OCI-LY7 (cell line): ENCODE data around the gene GCNT2.

Source experiments
- EZH2phosphoT487 ChIP-seq: fragments of 200-600 bp; sonication (generic); IDR thresholded peaks from 2 replicates; pipeline ENCODE4 v1.6.1; 2018; ENCODE audit warnings: low read depth, borderline replicate concordance, mild to moderate bottlenecking, mixed run types, antibody characterized with exemption, low read length, moderate library complexity, mixed read lengths
- TF ChIP-seq, protein P1 (sequence below): fragments of 200-600 bp; sonication (generic); conservative IDR thresholded peaks from 2 replicates; pipeline ENCODE4 v1.5.1; 2014; ENCODE audit warnings: mild to moderate bottlenecking, antibody characterized with exemption, low read length, moderate library complexity, mixed read lengths

DNA sequence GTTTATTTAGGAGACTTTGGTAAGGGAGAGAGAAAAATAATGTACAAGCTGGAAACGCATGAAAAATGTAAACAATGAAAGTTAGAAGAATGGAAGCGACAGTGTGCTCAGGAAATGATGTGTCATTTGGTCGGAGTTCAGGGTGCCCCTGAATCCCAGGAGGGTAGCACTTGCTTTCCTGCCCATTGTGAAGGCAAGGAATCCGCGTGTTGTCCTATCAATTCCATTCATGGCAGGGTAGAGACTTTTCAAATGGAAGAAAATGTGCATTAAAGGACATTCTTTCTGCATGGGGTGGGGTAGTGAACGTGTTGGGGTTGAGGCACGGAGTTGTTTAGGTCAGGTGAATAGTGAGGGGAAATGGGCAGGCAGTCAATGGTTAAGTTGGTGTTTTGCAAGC is 33.7 kb downstream of the GCNT2 start:
- no peak for TF ChIP-seq EZH2phosphoT487
- TF ChIP-seq, protein P1, sequence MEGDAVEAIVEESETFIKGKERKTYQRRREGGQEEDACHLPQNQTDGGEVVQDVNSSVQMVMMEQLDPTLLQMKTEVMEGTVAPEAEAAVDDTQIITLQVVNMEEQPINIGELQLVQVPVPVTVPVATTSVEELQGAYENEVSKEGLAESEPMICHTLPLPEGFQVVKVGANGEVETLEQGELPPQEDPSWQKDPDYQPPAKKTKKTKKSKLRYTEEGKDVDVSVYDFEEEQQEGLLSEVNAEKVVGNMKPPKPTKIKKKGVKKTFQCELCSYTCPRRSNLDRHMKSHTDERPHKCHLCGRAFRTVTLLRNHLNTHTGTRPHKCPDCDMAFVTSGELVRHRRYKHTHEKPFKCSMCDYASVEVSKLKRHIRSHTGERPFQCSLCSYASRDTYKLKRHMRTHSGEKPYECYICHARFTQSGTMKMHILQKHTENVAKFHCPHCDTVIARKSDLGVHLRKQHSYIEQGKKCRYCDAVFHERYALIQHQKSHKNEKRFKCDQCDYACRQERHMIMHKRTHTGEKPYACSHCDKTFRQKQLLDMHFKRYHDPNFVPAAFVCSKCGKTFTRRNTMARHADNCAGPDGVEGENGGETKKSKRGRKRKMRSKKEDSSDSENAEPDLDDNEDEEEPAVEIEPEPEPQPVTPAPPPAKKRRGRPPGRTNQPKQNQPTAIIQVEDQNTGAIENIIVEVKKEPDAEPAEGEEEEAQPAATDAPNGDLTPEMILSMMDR: no peak
